GM19023 (cell line): ENCODE data around the gene DDX21.
"Not testable (repeated sequence)": the region's sequence is repeated elsewhere in the genome, so short reads cannot be mapped to it uniquely, and the experiment has no call there.

Source experiments
- ATAC-seq: cut with Tn5 transposase; IDR thresholded peaks from one replicate; pipeline ENCODE4 v1.9.1; 2021; ENCODE audit warnings: mild to moderate bottlenecking, moderate library complexity; ENCODE audit not compliant: unreplicated experiment

The DDX21 gene

GRCh38 chr10:68955832-68956532 is at the start of gene DDX21:
TSS of gene DDX21 (plus strand) at chr10:68956170. CDS start at chr10:68956226, 56 bp downstream.
- peak; percentile 88 for ATAC-seq

GRCh38 chr10:68924593-68924992 is 31.4 kb upstream of the DDX21 start:
- no peak for ATAC-seq

- no peak for ATAC-seq
Observed at GRCh38 chr10:68925489-68925888, 30.5 kb upstream of the DDX21 start.

- not testable (repeated sequence) for ATAC-seq
Observed at GRCh38 chr10:68929157-68929556, 26.8 kb upstream of the DDX21 start.

- ATAC-seq: not testable (repeated sequence)
Observed at GRCh38 chr10:68929888-68930287, 26.1 kb upstream of the DDX21 start.

GRCh38 chr10:68932860-68933259 is 23.1 kb upstream of the DDX21 start:
- not testable (repeated sequence) for ATAC-seq

GRCh38 chr10:68934994-68935393 is 21.0 kb upstream of the DDX21 start:
- no peak for ATAC-seq

- no peak for ATAC-seq
Observed at GRCh38 chr10:68938117-68938516, 17.9 kb upstream of the DDX21 start.

GRCh38 chr10:68938884-68939283 is 17.1 kb upstream of the DDX21 start:
- ATAC-seq: no peak

GRCh38 chr10:68940917-68941316 is 15.1 kb upstream of the DDX21 start:
- ATAC-seq: not testable (repeated sequence)

- no peak for ATAC-seq
Observed at GRCh38 chr10:68950598-68950997, 5.4 kb upstream of the DDX21 start.

GRCh38 chr10:68954904-68955303 is 1.1 kb upstream of the DDX21 start:
- ATAC-seq: no peak

- peak; percentile 2 for ATAC-seq
Observed at GRCh38 chr10:68955355-68955831, 577 bp upstream of the DDX21 start.

- no peak for ATAC-seq
Observed at GRCh38 chr10:68957284-68957615, 1.3 kb downstream of the DDX21 start.

GRCh38 chr10:68957654-68958053 is 1.7 kb downstream of the DDX21 start:
- ATAC-seq: no peak

- no peak for ATAC-seq
Observed at GRCh38 chr10:68959695-68960527, 3.9 kb downstream of the DDX21 start.

GRCh38 chr10:68963151-68963550 is 7.2 kb downstream of the DDX21 start:
- ATAC-seq: no peak

- no peak for ATAC-seq
Observed at GRCh38 chr10:68973975-68974374, 18.0 kb downstream of the DDX21 start.

- not testable (repeated sequence) for ATAC-seq
Observed at GRCh38 chr10:68975936-68976473, 20.0 kb downstream of the DDX21 start.

- ATAC-seq: not testable (repeated sequence)
Observed at GRCh38 chr10:68979738-68980137, 23.8 kb downstream of the DDX21 start.

- ATAC-seq: no peak
Observed at GRCh38 chr10:68981074-68981473, 25.1 kb downstream of the DDX21 start.

GRCh38 chr10:68982389-68982788 is 26.4 kb downstream of the DDX21 start:
- no peak for ATAC-seq
